GM12878 (cell line): Measurements from ENCODE around the gene AK4. TPM values are rescaled to one million over a fixed set of nuclear protein-coding genes. Genes with fewer than 3 reads are reported as not detected.

Experiments
- ATAC-seq: fragments of 200-7000 bp; cut with Tn5 transposase; 3 replicates; pipeline ENCODE4 v1.9.1; 2020; ENCODE audit warnings: mild to moderate bottlenecking, moderate library complexity
- BruUV-seq: library from RNA; stranded (reverse); fragments of 400-500 nt; replicated peaks from 2 replicates; lab custom pipeline; 2021; lab: Mats Ljungman, UMichigan
- CTCF ChIA-PET: fragments of 300-600 bp; sonication (Branson Sonifier 250); formaldehyde crosslinking; extraction: SDS; loops from one replicate; lab custom pipeline; 2021; ENCODE audit warnings: inconsistent platforms; lab: Yijun Ruan, JAX
- POLR2A ChIA-PET: fragments of 350-600 bp; formaldehyde crosslinking; extraction: SDS; loops from one replicate; lab custom pipeline; 2021; ENCODE audit warnings: inconsistent platforms; lab: Charles Lee
- RAD21 ChIA-PET: fragments of 300-600 bp; sonication (Branson Sonifier 250); formaldehyde crosslinking; loops from one replicate; lab custom pipeline; 2023; ENCODE audit warnings: antibody characterized with exemption; ENCODE audit not compliant: unreplicated experiment; lab: Charles Lee
- SMC1A ChIA-PET: fragments of 300-600 bp; sonication (Branson Sonifier 250); formaldehyde crosslinking; loops from one replicate; lab custom pipeline; 2023; ENCODE audit not compliant: unreplicated experiment, uncharacterized antibody; lab: Charles Lee
- DNase-seq: peaks from one replicate; pipeline ENCODE4 v3.0.0-alpha.2; 2011; ENCODE audit warnings: low read depth, low spot score
- FAIRE-seq: peaks from 3 replicates; lab custom pipeline; 2011; peaks lifted over from hg19 to GRCh38; lab: Jason Lieb, UNC
- H2AFZ ChIP-seq: 2 replicates; pipeline ENCODE4 v1.6.0; 2011; ENCODE audit warnings: low read depth, low read length, control low read depth; ENCODE audit not compliant: control insufficient read depth
- H3K27ac ChIP-seq: 2 replicates; pipeline ENCODE4 v1.5.1; 2011; ENCODE audit warnings: control low read depth; ENCODE audit not compliant: control insufficient read depth, insufficient read depth
- H3K27me3 ChIP-seq, 2 experiments: replicated peaks in 1 of 2; 2 replicates each; pipeline versions ENCODE4 v1.6.0 to v1.6.1; 2011; ENCODE audit warnings: low read length in 1 of 2; ENCODE audit not compliant: control insufficient read depth in 2 of 2, insufficient read depth in 2 of 2
- H3K36me3 ChIP-seq, 2 experiments: 2 replicates each; pipeline ENCODE4 v1.5.1; 2011; ENCODE audit warnings: low read length in 1 of 2; ENCODE audit not compliant: control insufficient read depth in 2 of 2, insufficient read depth in 2 of 2
- H3K4me1 ChIP-seq: 2 replicates; pipeline ENCODE4 v1.6.1; 2011; ENCODE audit warnings: mild to moderate bottlenecking, low read length, moderate library complexity, mixed read lengths; ENCODE audit not compliant: control insufficient read depth, insufficient read depth
- H3K4me2 ChIP-seq: 2 replicates; pipeline ENCODE4 v1.6.0; 2011; ENCODE audit warnings: control low read depth; ENCODE audit not compliant: control insufficient read depth, insufficient read depth
- H3K4me3 ChIP-seq: fragments of 200-600 bp; sonication (generic); 2 replicates; pipeline ENCODE4 v1.5.1; 2016
- H3K79me2 ChIP-seq: 2 replicates; pipeline ENCODE4 v1.6.0; 2011; ENCODE audit warnings: low read length; ENCODE audit not compliant: control insufficient read depth, insufficient read depth
- H3K9ac ChIP-seq: 2 replicates; pipeline ENCODE4 v1.8.0; 2011; ENCODE audit warnings: low read length, control low read depth, mixed read lengths; ENCODE audit not compliant: control insufficient read depth, insufficient read depth
- H3K9me3 ChIP-seq: replicated peaks from 3 replicates; pipeline ENCODE4 v1.5.1; 2011; ENCODE audit warnings: mild to moderate bottlenecking, low read length; ENCODE audit not compliant: control insufficient read depth, insufficient read depth
- H4K20me1 ChIP-seq: 2 replicates; pipeline ENCODE4 v1.6.0; 2011; ENCODE audit not compliant: control insufficient read depth, insufficient read depth
- ASH2L ChIP-seq: fragments of 300-600, 200-600 bp; sonication (generic); IDR thresholded peaks from 2 replicates; pipeline ENCODE4 v1.6.1; 2017; ENCODE audit warnings: low read depth, mild to moderate bottlenecking, borderline replicate concordance
- BHLHE40 ChIP-seq, 2 experiments: fragments of 450-650 bp in 1 of 2; IDR thresholded peaks; 2 replicates each; pipeline ENCODE4 v1.6.1; 2011 to 2017; ENCODE audit warnings: low read depth in 2 of 2, borderline replicate concordance in 1 of 2, improper control_type of control experiment in 1 of 2, low read length in 1 of 2, mild to moderate bottlenecking in 1 of 2
- POLR2A ChIP-seq: IDR thresholded peaks from 2 replicates; pipeline ENCODE4 v1.6.1; 2011; ENCODE audit warnings: low read depth, mild to moderate bottlenecking, low read length
- RUNX3 ChIP-seq: IDR thresholded peaks from 2 replicates; pipeline ENCODE4 v1.6.1; 2012; ENCODE audit warnings: low read length, inconsistent platforms
- SMARCA5 ChIP-seq: fragments of 450-650 bp; IDR thresholded peaks from 2 replicates; pipeline ENCODE4 v1.6.1; 2017; ENCODE audit warnings: mild to moderate bottlenecking
- ZNF24 ChIP-seq: fragments of 450-650 bp; IDR thresholded peaks from 2 replicates; pipeline ENCODE4 v1.6.1; 2017; ENCODE audit warnings: antibody characterized with exemption, mild to moderate bottlenecking
- WGBS: methylation state at CpG from one replicate; pipeline ENCODE4 v1.1.6; 2016; ENCODE audit warnings: low lambda C conversion rate; ENCODE audit not compliant: insufficient replicate concordance, insufficient coverage; ENCODE audit errors: missing lambda C conversion rate; 5-methylcytosine and 5-hydroxymethylcytosine counted together
- in situ Hi-C: fragments of 300-500 bp; cut with MboI; formaldehyde crosslinking; loops from 9 replicates; pipeline ENCODE4 v1.14.3; 2018; ENCODE audit warnings: mixed read lengths
- intact Hi-C: fragments of 100-400 bp; cut with micrococcal nuclease; formaldehyde crosslinking; loops from one replicate; pipeline ENCODE4 v1.14.2; 2022; ENCODE audit not compliant: unreplicated experiment
- polyA plus RNA-seq, 11 experiments: library from polyadenylated mRNA; depleted of rRNA in 4 of 11; unstranded in 6 of 11; stranded (reverse) in 5 of 11; fragments of >200 nt; fragmentation: Nextera tagmentation in 4 of 11; fragmentation: Illumina TruSeq in 1 of 11; extraction: Ambion mirVana in 4 of 11; extraction: Trizol in 1 of 11; gene quantifications; 1 replicate in 1 of 11; 2 replicates in 10 of 11; pipeline versions ENCODE4 v1.2.1 to v1.2.3, GENCODE V29; 2011 to 2016; ENCODE audit warnings: inconsistent platforms in 2 of 11, missing spikeins in 2 of 11, low read depth in 1 of 11
- total RNA-seq, 4 experiments: library from RNA; depleted of rRNA in 3 of 4; stranded (reverse); fragments of >200 nt in 3 of 4; fragmentation: Illumina TruSeq in 1 of 4; extraction: Trizol in 1 of 4; gene quantifications; 2 replicates each; pipeline versions ENCODE4 v1.2.1 to v1.2.3, GENCODE V29; 2013 to 2021
- TF ChIP-seq, protein P1 (sequence below): fragments of 450-650 bp; IDR thresholded peaks from 2 replicates; pipeline ENCODE4 v1.6.1; 2016; ENCODE audit warnings: mild to moderate bottlenecking, moderate library complexity, borderline replicate concordance
- TF ChIP-seq, protein P2 (sequence below): fragments of 450-650 bp; IDR thresholded peaks from 2 replicates; pipeline ENCODE4 v1.6.1; 2017; ENCODE audit warnings: mild to moderate bottlenecking, moderate library complexity

Gene AK4
- total and polyA plus RNA-seq, 10 of the 15 experiments (the other 5 are each of a cell fraction or from before 2014, with no cell fraction given) = 23.9 to 161 (median 49.0) TPM

GRCh38 chr1:65151641-65152040, 3.6 kb downstream of the AK4 start:
- Histone ChIP-seq H3K9me3 (no peaks in the 10 kb centered on the region), H3K4me3 (peak overlapping the region; percentile 87), H3K9ac (no peak overlapping the region), H3K36me3 (no peaks in the 10 kb centered on the region; a peak in 1 of 4 replicates), H3K4me2 (0 out of 2 replicates have a peak overlapping the region, but pooled peaks have one; percentile 43), H4K20me1 (no peaks in the 10 kb centered on the region; the same call in 1 of the 2 replicates), H3K79me2 (peaks cover 74% of the 10 kb centered on the region), H3K27me3 (peaks cover 0 to 3% of the 10 kb centered on the region in 2 experiments; a peak in 1 of 4 replicates), H3K4me1 (peaks cover 5% of the 10 kb centered on the region; the same call in 1 of the 2 replicates), H2AFZ (no peak overlapping the region), H3K27ac (no peak overlapping the region)
- CTCF ChIA-PET = interaction anchor here (0.8 to 3.7 kb wide), 7 partner anchors 10 to 345 kb away, joined by 3 to 15 read pairs (median 3); no protein-coding TSS in a partner anchor
- RAD21 ChIA-PET = interaction anchor here (1.0 to 2.2 kb wide), 3 partner anchors 17 to 76 kb away, joined by 3 to 4 read pairs (median 4); no protein-coding TSS in a partner anchor
- POLR2A ChIA-PET = interaction anchor here (1.0 kb wide), 1 partner anchor 13 kb away, joined by 3 read pairs; no protein-coding TSS in a partner anchor
- WGBS = 48% methylated on average over 1 of the region's 1 CpG
- intact Hi-C loops (no loop called here), in situ Hi-C loops (no loop called here)
- TF ChIP-seq ASH2L (no peak), BHLHE40 (IDR thresholded peaks at IDR 0.05; ENCODE audit: borderline replicate concordance in 1 of 2, low read depth in 2 of 2, low read length in 1 of 2) (no peak), RUNX3 (no peak)
- FAIRE-seq = no peak
- ATAC-seq = no peak
- SMC1A ChIA-PET = interaction anchor here (0.8 to 4.0 kb wide), 6 partner anchors 9 to 76 kb away, joined by 3 to 18 read pairs (median 4); no protein-coding TSS in a partner anchor
- DNase-seq = no peak
- BruUV-seq = no TSS peak

- Histone ChIP-seq H3K9ac (no peak overlapping the region), H3K27ac (no peak overlapping the region), H3K27me3 (no peaks in the 10 kb centered on the region), H3K36me3 (peaks cover 0 to 3% of the 10 kb centered on the region in 2 experiments; a peak in 1 of 4 replicates), H3K4me1 (0 out of 2 replicates have a peak, but pooled peaks cover 4% of the 10 kb centered on the region), H3K4me3 (0 out of 2 replicates have a peak overlapping the region, but pooled peaks have one; percentile 12), H4K20me1 (peaks cover 6% of the 10 kb centered on the region; the same call in 1 of the 2 replicates), H2AFZ (no peak overlapping the region), H3K9me3 (no peaks in the 10 kb centered on the region), H3K4me2 (peak overlapping the region; percentile 57), H3K79me2 (peaks cover 81% of the 10 kb centered on the region)
- in situ Hi-C loops (no loop called here), intact Hi-C loops (no loop called here)
- 63% methylated on average over 4 of the region's 4 CpGs for WGBS
- CTCF ChIA-PET = interaction anchor here (1.0 kb wide), 1 partner anchor 55 kb away, joined by 3 read pairs; no protein-coding TSS in a partner anchor
- FAIRE-seq (no peak), DNase-seq (no peak), ATAC-seq (no peak)
- BruUV-seq = no TSS peak
- POLR2A ChIA-PET = interaction anchor here (0.9 kb wide), 1 partner anchor 13 kb away, joined by 4 read pairs; no protein-coding TSS in a partner anchor
- SMC1A ChIA-PET = no interaction called here
- RAD21 ChIA-PET = no interaction called here
- TF ChIP-seq POLR2A (no peak), ZNF24 (no peak), SMARCA5 (no peak)
- TF ChIP-seq, protein P1, sequence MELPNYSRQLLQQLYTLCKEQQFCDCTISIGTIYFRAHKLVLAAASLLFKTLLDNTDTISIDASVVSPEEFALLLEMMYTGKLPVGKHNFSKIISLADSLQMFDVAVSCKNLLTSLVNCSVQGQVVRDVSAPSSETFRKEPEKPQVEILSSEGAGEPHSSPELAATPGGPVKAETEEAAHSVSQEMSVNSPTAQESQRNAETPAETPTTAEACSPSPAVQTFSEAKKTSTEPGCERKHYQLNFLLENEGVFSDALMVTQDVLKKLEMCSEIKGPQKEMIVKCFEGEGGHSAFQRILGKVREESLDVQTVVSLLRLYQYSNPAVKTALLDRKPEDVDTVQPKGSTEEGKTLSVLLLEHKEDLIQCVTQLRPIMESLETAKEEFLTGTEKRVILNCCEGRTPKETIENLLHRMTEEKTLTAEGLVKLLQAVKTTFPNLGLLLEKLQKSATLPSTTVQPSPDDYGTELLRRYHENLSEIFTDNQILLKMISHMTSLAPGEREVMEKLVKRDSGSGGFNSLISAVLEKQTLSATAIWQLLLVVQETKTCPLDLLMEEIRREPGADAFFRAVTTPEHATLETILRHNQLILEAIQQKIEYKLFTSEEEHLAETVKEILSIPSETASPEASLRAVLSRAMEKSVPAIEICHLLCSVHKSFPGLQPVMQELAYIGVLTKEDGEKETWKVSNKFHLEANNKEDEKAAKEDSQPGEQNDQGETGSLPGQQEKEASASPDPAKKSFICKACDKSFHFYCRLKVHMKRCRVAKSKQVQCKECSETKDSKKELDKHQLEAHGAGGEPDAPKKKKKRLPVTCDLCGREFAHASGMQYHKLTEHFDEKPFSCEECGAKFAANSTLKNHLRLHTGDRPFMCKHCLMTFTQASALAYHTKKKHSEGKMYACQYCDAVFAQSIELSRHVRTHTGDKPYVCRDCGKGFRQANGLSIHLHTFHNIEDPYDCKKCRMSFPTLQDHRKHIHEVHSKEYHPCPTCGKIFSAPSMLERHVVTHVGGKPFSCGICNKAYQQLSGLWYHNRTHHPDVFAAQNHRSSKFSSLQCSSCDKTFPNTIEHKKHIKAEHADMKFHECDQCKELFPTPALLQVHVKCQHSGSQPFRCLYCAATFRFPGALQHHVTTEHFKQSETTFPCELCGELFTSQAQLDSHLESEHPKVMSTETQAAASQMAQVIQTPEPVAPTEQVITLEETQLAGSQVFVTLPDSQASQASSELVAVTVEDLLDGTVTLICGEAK = no peak
- TF ChIP-seq, protein P2, sequence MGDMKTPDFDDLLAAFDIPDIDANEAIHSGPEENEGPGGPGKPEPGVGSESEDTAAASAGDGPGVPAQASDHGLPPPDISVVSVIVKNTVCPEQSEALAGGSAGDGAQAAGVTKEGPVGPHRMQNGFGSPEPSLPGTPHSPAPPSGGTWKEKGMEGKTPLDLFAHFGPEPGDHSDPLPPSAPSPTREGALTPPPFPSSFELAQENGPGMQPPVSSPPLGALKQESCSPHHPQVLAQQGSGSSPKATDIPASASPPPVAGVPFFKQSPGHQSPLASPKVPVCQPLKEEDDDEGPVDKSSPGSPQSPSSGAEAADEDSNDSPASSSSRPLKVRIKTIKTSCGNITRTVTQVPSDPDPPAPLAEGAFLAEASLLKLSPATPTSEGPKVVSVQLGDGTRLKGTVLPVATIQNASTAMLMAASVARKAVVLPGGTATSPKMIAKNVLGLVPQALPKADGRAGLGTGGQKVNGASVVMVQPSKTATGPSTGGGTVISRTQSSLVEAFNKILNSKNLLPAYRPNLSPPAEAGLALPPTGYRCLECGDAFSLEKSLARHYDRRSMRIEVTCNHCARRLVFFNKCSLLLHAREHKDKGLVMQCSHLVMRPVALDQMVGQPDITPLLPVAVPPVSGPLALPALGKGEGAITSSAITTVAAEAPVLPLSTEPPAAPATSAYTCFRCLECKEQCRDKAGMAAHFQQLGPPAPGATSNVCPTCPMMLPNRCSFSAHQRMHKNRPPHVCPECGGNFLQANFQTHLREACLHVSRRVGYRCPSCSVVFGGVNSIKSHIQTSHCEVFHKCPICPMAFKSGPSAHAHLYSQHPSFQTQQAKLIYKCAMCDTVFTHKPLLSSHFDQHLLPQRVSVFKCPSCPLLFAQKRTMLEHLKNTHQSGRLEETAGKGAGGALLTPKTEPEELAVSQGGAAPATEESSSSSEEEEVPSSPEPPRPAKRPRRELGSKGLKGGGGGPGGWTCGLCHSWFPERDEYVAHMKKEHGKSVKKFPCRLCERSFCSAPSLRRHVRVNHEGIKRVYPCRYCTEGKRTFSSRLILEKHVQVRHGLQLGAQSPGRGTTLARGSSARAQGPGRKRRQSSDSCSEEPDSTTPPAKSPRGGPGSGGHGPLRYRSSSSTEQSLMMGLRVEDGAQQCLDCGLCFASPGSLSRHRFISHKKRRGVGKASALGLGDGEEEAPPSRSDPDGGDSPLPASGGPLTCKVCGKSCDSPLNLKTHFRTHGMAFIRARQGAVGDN = no peak
These were observed 5.6 kb downstream of the AK4 start for GRCh38 chr1:65153635-65154034.
